ENCODE measurements around the gene MS4A18.
A peak's percentile ranks its signal among the peaks of the same experiment; 100 is the strongest.
"Not testable (repeated sequence)": the region's sequence is repeated elsewhere in the genome, so short reads cannot be mapped to it uniquely, and the experiment has no call there.

MS4A18 gene
- total RNA-seq = 0 reads per million in 4 donors

DNA sequence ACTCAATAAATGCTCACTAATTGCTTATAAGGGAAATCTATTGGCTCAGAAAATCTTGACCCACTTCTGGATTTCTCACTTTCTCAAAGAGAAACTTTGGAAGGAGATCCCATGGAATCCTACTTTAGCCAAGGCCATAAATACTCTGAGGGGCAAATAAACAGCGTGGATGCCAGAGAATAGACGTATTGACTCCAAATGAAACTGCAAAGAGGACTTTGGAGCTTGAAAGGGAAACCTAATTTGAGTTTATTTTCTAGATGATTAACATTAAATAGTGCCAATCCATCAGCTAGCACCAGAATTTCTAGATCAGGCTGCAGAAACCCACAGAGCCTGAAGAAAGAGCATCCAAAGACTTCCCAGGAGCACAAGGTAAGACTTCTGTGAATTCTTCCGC lies at the start of gene MS4A18:
MS4A18 (plus strand) TSS at position 301 of the 400 bp plus-strand sequence.
- DNase-seq = no peak

GRCh38 chr11:60678231-60678630 lies 46.3 kb upstream of the MS4A18 start:
- not testable (repeated sequence) for DNase-seq

- DNase-seq = no peak
These were observed 44.6 kb upstream of the MS4A18 start for GRCh38 chr11:60679879-60680278.

DNA sequence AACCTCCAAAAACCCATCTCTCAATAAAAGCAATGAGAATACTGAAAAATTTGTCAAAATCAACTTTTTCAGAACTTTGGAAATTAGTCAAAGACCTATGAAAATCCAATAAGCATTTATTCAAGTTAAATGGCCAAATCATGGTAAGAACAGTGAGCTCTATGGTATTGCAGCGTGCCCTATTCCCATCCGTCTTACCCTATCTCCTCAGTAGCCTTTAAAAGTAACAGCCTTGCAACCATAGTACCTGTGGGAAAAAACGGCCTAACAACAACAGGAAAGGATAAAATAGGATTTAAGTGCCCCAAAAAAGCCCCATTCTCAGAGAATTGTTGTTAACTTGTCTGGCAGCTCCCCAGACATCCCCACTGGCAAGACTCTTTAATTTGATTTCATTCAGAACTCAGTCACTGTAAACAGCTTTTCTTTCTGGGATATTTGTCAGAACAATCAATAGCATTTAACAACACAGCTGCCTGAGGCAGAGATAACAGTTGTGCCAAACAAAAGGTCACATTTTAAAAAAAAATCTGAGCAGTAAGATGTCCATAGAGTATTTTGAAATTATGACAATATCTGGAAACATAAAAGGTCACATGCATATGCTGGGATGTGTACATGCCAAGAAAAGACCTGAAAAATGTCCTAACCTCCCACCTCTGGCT lies 43.9 kb upstream of the MS4A18 start:
- no peak for DNase-seq

GRCh38 chr11:60684541-60684848 lies 40.0 kb upstream of the MS4A18 start:
- DNase-seq = not testable (repeated sequence)

DNA sequence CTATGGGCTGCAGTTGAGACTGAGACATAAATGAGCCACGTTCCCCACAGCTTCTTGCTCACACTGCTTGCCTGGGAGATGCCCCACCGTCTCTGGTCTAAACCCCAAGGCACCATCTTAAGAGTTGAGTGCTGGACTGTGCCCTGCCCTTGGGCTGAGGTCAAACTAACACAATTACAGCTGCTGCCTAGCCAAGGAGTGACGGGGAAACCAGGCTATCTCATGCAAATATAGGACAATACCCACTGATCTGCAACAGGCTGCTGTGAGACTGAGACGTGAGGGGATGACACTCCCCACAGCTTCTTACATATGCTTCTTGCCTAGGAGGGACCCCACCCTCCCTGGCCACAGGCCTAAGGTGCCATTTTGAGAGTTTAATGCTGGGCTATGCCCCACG lies 32.9 kb upstream of the MS4A18 start:
- no peak for DNase-seq

- no peak for DNase-seq
These were observed 25.2 kb upstream of the MS4A18 start, which contains the start of gene MS4A8 for GRCh38 chr11:60699284-60699691. TSS of gene MS4A8 (plus strand) at chr11:60699612. CDS start at chr11:60700861, 1,249 bp downstream.

GRCh38 chr11:60699936-60700335 lies 24.6 kb upstream of the MS4A18 start:
- DNase-seq = no peak

GRCh38 chr11:60700689-60701468 lies 23.6 kb upstream of the MS4A18 start:
- no peak for DNase-seq

DNA sequence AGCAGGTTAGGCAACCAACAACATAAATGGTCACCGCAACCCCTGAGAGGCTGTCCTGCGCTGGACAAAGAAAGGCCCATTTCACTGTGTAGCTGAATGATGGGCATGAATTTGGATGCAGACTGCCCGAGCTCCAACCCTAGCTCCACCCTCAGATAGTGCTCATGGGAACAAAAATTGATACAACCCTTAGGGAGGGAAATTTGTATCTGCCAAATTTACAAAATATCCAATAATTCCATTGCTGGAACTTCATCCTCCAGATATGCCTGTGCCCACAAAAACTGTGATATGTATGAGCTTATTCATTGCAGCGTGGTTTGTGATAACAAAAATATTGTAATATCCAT lies 23.1 kb upstream of the MS4A18 start:
- DNase-seq = no peak

DNA sequence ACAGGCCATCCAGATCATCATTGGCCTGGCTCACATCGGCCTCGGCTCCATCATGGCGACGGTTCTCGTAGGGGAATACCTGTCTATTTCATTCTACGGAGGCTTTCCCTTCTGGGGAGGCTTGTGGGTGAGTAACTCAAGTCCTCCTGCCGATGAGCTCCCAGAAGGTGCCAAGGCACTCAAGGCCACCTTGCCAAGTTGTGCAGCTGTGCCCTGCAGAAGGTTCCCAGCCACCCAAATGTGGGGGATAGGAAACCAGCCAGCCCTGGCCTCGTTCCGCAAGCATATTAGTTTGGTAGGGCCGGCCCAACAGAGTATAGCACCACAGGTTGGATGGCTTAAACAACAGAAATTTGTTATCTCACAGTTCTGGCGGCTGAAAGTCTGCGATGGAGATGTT lies 21.1 kb upstream of the MS4A18 start:
- DNase-seq = no peak

DNA sequence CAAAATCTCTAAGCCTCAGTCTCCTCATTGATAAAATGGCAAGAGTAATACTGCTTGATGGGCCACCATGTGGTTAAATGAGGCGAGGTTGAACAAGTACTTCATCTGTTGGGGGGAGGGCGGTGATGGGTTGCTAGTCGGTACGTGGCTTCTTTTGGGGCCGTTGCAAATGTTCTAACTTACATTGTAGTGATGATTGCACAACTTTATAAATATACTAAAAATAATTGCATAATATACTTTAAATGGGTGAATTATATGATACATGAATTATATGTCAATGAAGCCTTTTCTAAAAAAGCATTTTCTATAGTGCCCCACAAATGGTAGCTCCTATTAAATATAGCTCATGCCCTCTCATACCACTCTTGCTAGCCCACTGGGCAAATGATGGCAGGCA lies 18.6 kb upstream of the MS4A18 start:
- DNase-seq = no peak

- DNase-seq = no peak
These were observed 17.6 kb upstream of the MS4A18 start for GRCh38 chr11:60706931-60707330.

GRCh38 chr11:60710482-60710881 lies 14.0 kb upstream of the MS4A18 start:
- DNase-seq = no peak

DNA sequence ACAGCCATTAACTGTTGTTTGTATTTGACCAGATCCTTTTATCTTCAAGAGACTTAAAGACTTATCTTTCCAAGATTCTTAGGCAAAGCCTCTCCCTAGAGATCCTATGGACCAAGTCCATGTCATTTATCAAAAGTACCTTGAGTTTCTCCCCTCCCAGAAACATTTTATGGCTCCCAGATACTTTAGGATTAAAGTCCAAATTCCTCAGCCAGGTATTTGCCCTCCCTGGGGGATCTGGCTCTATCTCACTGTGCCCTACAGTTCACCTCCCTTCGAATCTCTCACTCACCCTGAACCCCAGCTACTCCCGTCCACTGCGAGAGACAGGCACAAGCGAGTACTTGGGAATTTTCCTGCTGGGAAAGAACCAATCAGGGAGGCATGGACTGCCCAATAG lies 13.2 kb upstream of the MS4A18 start:
- no peak for DNase-seq

DNA sequence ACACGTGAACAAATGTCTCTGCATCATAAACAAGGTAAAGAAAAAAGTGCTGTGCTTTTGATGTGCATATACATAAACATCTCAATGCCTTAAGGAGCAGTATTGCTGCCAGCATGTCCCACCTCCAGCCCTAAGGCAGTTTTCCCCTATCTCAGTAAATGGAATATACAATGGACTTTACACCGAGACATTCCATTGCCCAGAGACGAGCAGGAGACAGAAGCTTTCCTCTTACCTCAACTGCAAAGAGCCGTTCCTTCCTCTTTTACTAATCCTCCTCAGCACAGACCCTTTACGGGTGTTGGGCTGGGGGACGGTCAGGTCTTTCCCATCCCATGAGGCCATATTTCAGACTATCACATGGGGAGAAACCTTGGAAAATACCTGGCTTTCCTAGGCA lies 11.1 kb upstream of the MS4A18 start:
- not testable (repeated sequence) for DNase-seq

DNA sequence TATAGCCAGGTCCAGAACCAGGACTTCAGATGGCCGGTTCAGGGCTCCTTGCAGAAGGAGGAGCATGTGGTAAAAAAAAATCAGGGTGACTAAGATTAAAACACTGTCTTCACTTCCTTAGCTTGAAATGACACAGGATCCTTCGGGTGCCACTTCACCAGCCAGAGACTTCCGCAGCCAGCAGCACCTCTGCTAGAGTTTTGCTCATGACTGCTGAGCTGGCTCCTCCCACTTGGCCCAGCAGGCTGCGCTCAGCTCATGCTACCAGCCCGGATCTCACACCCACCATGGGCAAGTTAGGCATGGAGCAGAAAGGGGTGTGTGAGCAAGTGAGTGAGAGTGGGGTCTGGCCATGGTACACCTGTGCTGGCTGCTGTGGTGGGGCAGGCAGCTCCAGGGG lies 6.6 kb upstream of the MS4A18 start:
- DNase-seq = peak in 1 of 5 donors; percentile 35

DNA sequence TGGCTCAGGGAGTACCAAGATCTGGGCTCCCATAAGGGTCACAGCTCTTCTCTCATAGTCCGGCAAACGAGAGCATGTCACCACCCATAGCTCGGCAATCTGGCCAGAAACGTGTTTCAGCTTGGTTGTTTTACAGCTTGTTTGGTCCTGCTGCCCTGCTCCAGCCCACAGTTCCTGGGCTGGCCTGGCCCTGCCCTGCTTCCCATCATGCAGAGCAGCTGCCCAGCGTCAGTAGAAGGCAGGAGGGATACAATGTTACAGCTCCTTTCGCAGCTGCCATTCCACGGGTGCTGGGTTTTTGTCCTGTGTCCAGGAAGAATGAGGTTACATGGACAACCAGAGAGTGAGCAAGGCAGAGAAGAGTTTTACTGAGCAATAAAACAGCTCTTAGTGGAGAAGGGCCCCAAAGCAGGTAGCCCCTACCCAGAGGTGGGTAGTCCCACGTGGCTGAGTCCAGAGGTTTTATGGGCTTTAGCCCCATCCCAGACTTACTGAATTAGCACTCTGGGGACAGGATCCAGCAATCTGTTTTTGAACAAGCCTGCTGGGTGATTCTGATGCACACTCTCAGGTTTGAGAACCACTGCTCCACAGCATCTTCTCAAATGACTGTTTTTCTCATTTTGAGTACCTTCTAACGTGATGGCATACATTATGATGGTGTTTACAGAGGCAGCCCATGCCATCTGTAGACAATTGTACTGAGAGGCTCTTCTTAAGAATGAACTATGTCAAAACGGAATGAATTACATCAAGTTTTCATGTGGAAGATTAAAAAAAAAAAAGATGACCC lies 5.8 kb upstream of the MS4A18 start:
- peak in 1 of 5 donors; percentile 9 for DNase-seq

DNA sequence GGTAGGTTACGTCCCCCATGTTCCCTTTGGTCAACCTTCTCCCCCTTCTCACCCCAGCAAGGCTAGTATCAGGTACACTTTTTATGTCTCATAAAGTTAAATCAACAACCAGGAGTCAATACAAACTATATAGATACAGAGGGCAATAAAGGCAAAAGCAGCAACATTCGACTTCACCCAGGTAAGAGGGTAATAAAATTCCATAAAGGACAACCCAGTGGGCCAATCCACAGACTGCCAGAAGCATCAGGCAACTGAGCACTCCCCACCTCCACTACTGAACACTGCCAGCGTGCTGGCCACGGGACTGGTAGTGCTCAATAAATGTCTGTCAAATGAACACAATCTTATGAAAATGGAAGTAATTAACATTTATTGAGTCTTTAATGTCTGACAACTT lies 5.1 kb upstream of the MS4A18 start:
- DNase-seq = no peak

GRCh38 chr11:60720460-60720859 lies 4.1 kb upstream of the MS4A18 start:
- DNase-seq = no peak

DNA sequence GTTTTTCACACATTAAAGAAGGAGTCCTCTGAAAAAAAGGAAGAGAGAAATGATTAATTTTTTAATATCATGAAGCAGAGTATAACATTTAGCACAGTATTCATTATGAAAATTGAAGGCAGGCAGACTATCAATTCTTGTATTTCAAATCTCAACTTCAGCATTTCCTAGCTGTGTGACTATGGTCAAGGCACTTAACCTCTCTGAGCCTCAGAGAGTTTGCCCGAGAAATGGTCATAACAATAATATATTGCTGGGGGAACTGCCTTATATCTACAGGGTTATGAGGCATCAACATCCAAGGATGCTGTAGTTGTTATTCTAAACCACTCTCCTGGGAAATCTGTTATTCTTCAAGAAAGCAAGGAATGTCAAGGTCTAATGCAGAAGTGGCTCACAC lies 1.1 kb downstream of the MS4A18 start:
- DNase-seq = no peak

- no peak for DNase-seq
These were observed 7.1 kb downstream of the MS4A18 start for GRCh38 chr11:60731586-60731985.

- DNase-seq = no peak
These were observed 9.8 kb downstream of the MS4A18 start for GRCh38 chr11:60734279-60734678.

GRCh38 chr11:60739114-60739513 lies 14.6 kb downstream of the MS4A18 start:
- no peak for DNase-seq
